Adrenal gland (tissue), 5 donors: ENCODE measurements around the gene SLC6A13.

ENCODE experiments used
- CTCF ChIP-seq, 6 experiments: fragments of 450-650 bp in 4 of 6; fragments of 200-600 bp in 2 of 6; sonication (generic) in 1 of 6; IDR thresholded peaks; 1 replicate in 5 of 6; 2 replicates in 1 of 6; pipeline versions ENCODE4 v1.5.1 to v1.8.0; 2016 to 2021; ENCODE audit warnings: antibody characterized with exemption in 6 of 6, mild to moderate bottlenecking in 2 of 6, moderate library complexity in 1 of 6
- POLR2A ChIP-seq, 2 donors: fragments of 450-650 bp; IDR thresholded peaks; one replicate each; pipeline ENCODE4 v1.6.1; 2017; ENCODE audit warnings: antibody characterized with exemption in 2 of 2, mild to moderate bottlenecking in 2 of 2, moderate library complexity in 1 of 2
- donor health status: DM: no; HTN: no; CAD: no.

GRCh38 chr12:198705-199104, 63.9 kb downstream of the SLC6A13 start:
- TF ChIP-seq CTCF (IDR thresholded peaks at IDR 0.05) = no peak
- TF ChIP-seq POLR2A (IDR thresholded peaks at IDR 0.05) = no peak
